ENCODE data around the gene ASB6. TPM values are rescaled to one million over a fixed set of nuclear protein-coding genes. Genes with fewer than 3 reads are reported as not detected.

ASB6 gene
- total and polyA plus RNA-seq, 8 donors: 7.5 to 35.6 (median 14.8) TPM

DNA sequence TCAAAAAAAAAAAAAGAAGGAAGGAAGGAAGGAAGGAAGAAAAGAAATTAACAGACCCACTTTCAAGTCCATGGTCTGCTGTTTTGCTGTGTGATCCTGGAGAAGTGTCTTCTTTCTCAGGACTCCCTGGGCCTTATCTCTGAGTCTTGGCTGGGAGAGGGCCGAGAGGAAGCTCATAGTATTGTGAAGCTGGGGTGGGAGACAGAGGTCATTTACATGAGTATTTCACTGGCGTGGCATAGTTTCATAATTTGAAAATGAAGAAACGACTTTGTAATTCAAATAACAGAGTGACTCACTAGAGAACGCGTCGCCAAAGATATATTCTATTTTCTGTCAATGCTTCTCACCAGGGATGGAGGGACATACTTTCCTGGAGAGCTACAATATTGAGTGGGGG lies 18.6 kb downstream of the ASB6 start:
- H3K4me1 ChIP-seq: peaks cover 33 to 59% (median 44%) of the 10 kb centered on the region in 4 donors
- H3K36me3 ChIP-seq: no peaks in the 10 kb centered on the region
- no peak for TF ChIP-seq POLR2A (IDR thresholded peaks at IDR 0.05)
- TF ChIP-seq EP300 (IDR thresholded peaks at IDR 0.05): no peak
- TF ChIP-seq POLR2AphosphoS5 (IDR thresholded peaks at IDR 0.05): no peak
- no peak for TF ChIP-seq CTCF (IDR thresholded peaks at IDR 0.05)
- H3K9me3 ChIP-seq: no peaks in the 10 kb centered on the region
- intact Hi-C loops (cut with DNase I; ENCODE audit: low total_unique reads): no loop called here
- peaks cover 0 to 20% (median 12%) of the 10 kb centered on the region in 3 donors for H3K27me3 ChIP-seq
- H3K27ac ChIP-seq: no peak overlapping the region
- DNase-seq: no peak
- no peak overlapping the region for H3K4me3 ChIP-seq
- 60 to 75% (median 71%) methylated on average over 6 of the region's 6 CpGs for WGBS, 5 donors

GRCh38 chr9:129620669-129621295 lies 21.2 kb downstream of the ASB6 start, which contains the start of gene C9orf50:
Gene C9orf50, minus strand, starts transcription at chr9:129621101. Its CDS starts 527 bp downstream, at chr9:129620574.
- intact Hi-C loops (cut with DNase I; ENCODE audit: low total_unique reads): no loop called here
- Histone ChIP-seq H3K9me3 (no peaks in the 10 kb centered on the region), H3K36me3 (no peaks in the 10 kb centered on the region), H3K4me3 (peak within 1 kb of the TSS; percentile 52 to 64 (median 58)), H3K27me3 (peaks cover 0 to 20% (median 12%) of the 10 kb centered on the region in 3 donors), H3K4me1 (peaks cover 15 to 38% (median 24%) of the 10 kb centered on the region in 4 donors), H3K27ac (peak within 1 kb of the TSS in 3 of 5 donors; percentile 15 to 73 (median 44))
- 26 to 56% (median 33%) methylated on average over 9 to 21 of the region's 21 CpGs for WGBS, 5 donors
- TF ChIP-seq EP300 (IDR thresholded peaks at IDR 0.05) (no peak), CTCF (IDR thresholded peaks at IDR 0.05) (no peak), POLR2AphosphoS5 (IDR thresholded peaks at IDR 0.05) (no peak), POLR2A (IDR thresholded peaks at IDR 0.05) (no peak)
- DNase-seq: no peak

GRCh38 chr9:129619787-129620668 lies 21.9 kb downstream of the ASB6 start:
- peaks cover 0 to 20% (median 12%) of the 10 kb centered on the region in 3 donors for H3K27me3 ChIP-seq
- WGBS, 5 donors: 0 to 9% (median 1%) methylated on average over 4 to 82 of the region's 82 CpGs
- H3K4me3 ChIP-seq: peak overlapping the region; percentile 52 to 64 (median 58)
- DNase-seq: peak in 1 of 2 donors; percentile 85
- no peaks in the 10 kb centered on the region for H3K9me3 ChIP-seq
- no peaks in the 10 kb centered on the region for H3K36me3 ChIP-seq
- peak overlapping the region in 3 of 5 donors; percentile 15 to 73 (median 44) for H3K27ac ChIP-seq
- no peak for TF ChIP-seq EP300 (IDR thresholded peaks at IDR 0.05)
- TF ChIP-seq POLR2A (IDR thresholded peaks at IDR 0.05): no peak
- TF ChIP-seq POLR2AphosphoS5 (IDR thresholded peaks at IDR 0.05): no peak
- TF ChIP-seq CTCF (IDR thresholded peaks at IDR 0.05): no peak
- peaks cover 15 to 30% (median 18%) of the 10 kb centered on the region in 4 donors for H3K4me1 ChIP-seq
- intact Hi-C loops (cut with DNase I; ENCODE audit: low total_unique reads): no loop called here

- Histone ChIP-seq H3K27ac (no peak overlapping the region), H3K27me3 (peaks cover 0 to 20% (median 12%) of the 10 kb centered on the region in 3 donors), H3K4me1 (peaks cover 11 to 31% (median 21%) of the 10 kb centered on the region in 4 donors), H3K4me3 (no peak overlapping the region), H3K36me3 (no peaks in the 10 kb centered on the region), H3K9me3 (no peaks in the 10 kb centered on the region)
- intact Hi-C loops (cut with DNase I; ENCODE audit: low total_unique reads): no loop called here
- TF ChIP-seq EP300 (IDR thresholded peaks at IDR 0.05) (no peak), CTCF (IDR thresholded peaks at IDR 0.05) (peak in 1 of 7 experiments; percentile 8)
- DNase-seq: peak in 1 of 2 donors; percentile 57
- WGBS, 5 donors: 0 to 5% (median 4%) methylated on average over 1 of the region's 1 CpG
Measured at GRCh38 chr9:129617167-129617566, 24.8 kb downstream of the ASB6 start.

Data from stomach (tissue), 9 donors.